Keratinocyte (primary cell): ENCODE data around the gene SPTBN1. TPM values are rescaled to one million over a fixed set of nuclear protein-coding genes. Genes with fewer than 3 reads are reported as not detected.

Experiments
- DNase-seq: peaks from one replicate; pipeline ENCODE4 v3.0.0-alpha.2; 2011; ENCODE audit warnings: low read depth, missing footprints, low spot score
- FAIRE-seq: peaks from 2 replicates; lab custom pipeline; 2011; peaks lifted over from hg19 to GRCh38; lab: Jason Lieb, UNC
- H2AFZ ChIP-seq: 2 replicates; pipeline ENCODE4 v1.6.0; 2012; ENCODE audit warnings: low read length, control low read depth, inconsistent platforms; ENCODE audit not compliant: control insufficient read depth
- H3K27ac ChIP-seq: 2 replicates; pipeline ENCODE4 v1.5.1; 2011; ENCODE audit warnings: low read length; ENCODE audit not compliant: control insufficient read depth, insufficient read depth
- H3K27me3 ChIP-seq: 3 replicates; pipeline ENCODE4 v1.6.0; 2011; ENCODE audit warnings: low read length; ENCODE audit not compliant: control insufficient read depth, insufficient read depth; ENCODE audit errors: extremely low read depth
- H3K36me3 ChIP-seq, 2 experiments: 2 replicates in 1 of 2; 3 replicates in 1 of 2; pipeline ENCODE4 v1.5.1; 2011; ENCODE audit warnings: low read length in 2 of 2, mild to moderate bottlenecking in 1 of 2; ENCODE audit not compliant: control insufficient read depth in 2 of 2, insufficient read depth in 2 of 2; ENCODE audit errors: extremely low read depth in 1 of 2
- H3K4me1 ChIP-seq: 3 replicates; pipeline ENCODE4 v1.5.1; 2011; ENCODE audit warnings: low read length; ENCODE audit not compliant: control insufficient read depth, insufficient read depth; ENCODE audit errors: extremely low read depth
- H3K4me2 ChIP-seq: 3 replicates; pipeline ENCODE4 v1.6.0; 2011; ENCODE audit warnings: low read depth, low read length; ENCODE audit not compliant: control insufficient read depth, insufficient read depth; ENCODE audit errors: extremely low read depth
- H3K4me3 ChIP-seq, 3 experiments: fragments of 200-600 bp in 1 of 3; sonication (generic) in 1 of 3; 2 replicates in 2 of 3; 3 replicates in 1 of 3; pipeline ENCODE4 v1.5.1; 2011 to 2016; ENCODE audit warnings: low read length in 3 of 3, mild to moderate bottlenecking in 3 of 3, control low read depth in 2 of 3, inconsistent platforms in 1 of 3, low read depth in 1 of 3, mixed read lengths in 1 of 3, mixed run types in 1 of 3, moderate library complexity in 1 of 3; ENCODE audit not compliant: control insufficient read depth in 2 of 3, insufficient read depth in 2 of 3; ENCODE audit errors: extremely low read depth in 1 of 3
- H3K79me2 ChIP-seq: 2 replicates; pipeline ENCODE4 v1.6.0; 2012; ENCODE audit warnings: low read length; ENCODE audit not compliant: control insufficient read depth, insufficient read depth
- H3K9ac ChIP-seq: 3 replicates; pipeline ENCODE4 v1.6.0; 2011; ENCODE audit warnings: low read length; ENCODE audit not compliant: control insufficient read depth, insufficient read depth; ENCODE audit errors: extremely low read depth
- H3K9me1 ChIP-seq: 3 replicates; pipeline ENCODE4 v1.6.0; 2011; ENCODE audit warnings: low read length; ENCODE audit not compliant: control insufficient read depth, insufficient read depth; ENCODE audit errors: extremely low read depth
- H3K9me3 ChIP-seq: 2 replicates; pipeline ENCODE4 v1.5.1; 2012; ENCODE audit warnings: low read depth, low read length; ENCODE audit not compliant: control insufficient read depth
- H4K20me1 ChIP-seq: 3 replicates; pipeline ENCODE4 v1.6.0; 2011; ENCODE audit warnings: low read length; ENCODE audit not compliant: control insufficient read depth, insufficient read depth; ENCODE audit errors: extremely low read depth
- CTCF ChIP-seq, 3 experiments: IDR thresholded peaks in 1 of 3; conservative IDR thresholded peaks in 1 of 3; optimal IDR thresholded peaks in 1 of 3; 2 replicates in 2 of 3; 3 replicates in 1 of 3; pipeline versions ENCODE3 to v1.5.1; 2011; ENCODE audit warnings: low read length in 3 of 3, mild to moderate bottlenecking in 3 of 3, moderate library complexity in 2 of 3, control low read depth in 1 of 3, inconsistent platforms in 1 of 3; ENCODE audit not compliant: insufficient read depth in 2 of 3; ENCODE audit errors: extremely low read depth in 1 of 3
- EZH2 ChIP-seq: IDR thresholded peaks from one replicate; pipeline ENCODE4 v1.6.1; 2012; ENCODE audit warnings: inconsistent platforms, mild to moderate bottlenecking, low read length, moderate library complexity
- dilution Hi-C: fragments of 300-500 bp; cut with MboI; formaldehyde crosslinking; loops from one replicate; pipeline ENCODE4 v1.7.0; 2020; ENCODE audit warnings: low sequenced_read_pairs; ENCODE audit not compliant: extremely low pct_ligation_motif_present
- polyA plus RNA-seq, 5 experiments: library from polyadenylated mRNA; depleted of rRNA in 3 of 5; stranded (reverse) in 3 of 5; stranded (forward) in 1 of 5; unstranded in 1 of 5; fragments of >200 nt; gene quantifications; 1 replicate in 1 of 5; 2 replicates in 3 of 5; 3 replicates in 1 of 5; pipeline versions ENCODE4 v1.2.1 to v1.2.3, GENCODE V29; 2011 to 2012; ENCODE audit warnings: missing spikeins in 2 of 5, low read depth in 1 of 5, low replicate concordance in 1 of 5

The SPTBN1 gene
- polyA plus RNA-seq, 1 donor (not counting 4 experiments of a cell fraction or from before 2014, with no cell fraction given), result 40.0 TPM

GRCh38 chr2:54590216-54591120 lies 134.3 kb downstream of the SPTBN1 start:
- no peaks in the 10 kb centered on the region for H3K27me3 ChIP-seq
- H3K9ac ChIP-seq, result no peak overlapping the region
- no peak overlapping the region for H3K27ac ChIP-seq
- no peaks in the 10 kb centered on the region for H3K9me3 ChIP-seq
- H2AFZ ChIP-seq, result no peak overlapping the region
- no peak overlapping the region for H3K4me3 ChIP-seq
- peaks cover 81% of the 10 kb centered on the region for H3K79me2 ChIP-seq
- peaks cover 19% of the 10 kb centered on the region for H3K4me1 ChIP-seq
- H3K9me1 ChIP-seq, result peaks cover 4% of the 10 kb centered on the region
- no peaks in the 10 kb centered on the region for H4K20me1 ChIP-seq
- peaks cover 4 to 6% of the 10 kb centered on the region in 2 experiments for H3K36me3 ChIP-seq
- DNase-seq (no peak), FAIRE-seq (no peak)
- H3K4me2 ChIP-seq, result no peak overlapping the region
- dilution Hi-C loops, result no loop called here
- no peak for TF ChIP-seq CTCF (optimal IDR thresholded peaks at IDR 0.05 in 1 of 3, IDR thresholded peaks at IDR 0.05 in 1 of 3, conservative IDR thresholded peaks at IDR 0.05 in 1 of 3; ENCODE audit: extremely low read depth in 1 of 3, insufficient read depth in 2 of 3, low read length in 3 of 3)
- no peak for TF ChIP-seq EZH2

- dilution Hi-C loops, result no loop called here
- Histone ChIP-seq H3K9ac (no peak overlapping the region), H3K9me3 (no peaks in the 10 kb centered on the region), H3K9me1 (peaks cover 4% of the 10 kb centered on the region), H4K20me1 (no peaks in the 10 kb centered on the region), H3K27ac (no peak overlapping the region), H3K4me2 (no peak overlapping the region), H2AFZ (no peak overlapping the region), H3K27me3 (no peaks in the 10 kb centered on the region), H3K36me3 (peaks cover 4 to 8% of the 10 kb centered on the region in 2 experiments), H3K79me2 (peaks cover 79% of the 10 kb centered on the region), H3K4me3 (no peak overlapping the region), H3K4me1 (peaks cover 15% of the 10 kb centered on the region)
- no peak for FAIRE-seq
- DNase-seq, result no peak
- TF ChIP-seq CTCF (optimal IDR thresholded peaks at IDR 0.05 in 1 of 3, IDR thresholded peaks at IDR 0.05 in 1 of 3, conservative IDR thresholded peaks at IDR 0.05 in 1 of 3; ENCODE audit: extremely low read depth in 1 of 3, insufficient read depth in 2 of 3, low read length in 3 of 3) (no peak), EZH2 (no peak)
Observed at GRCh38 chr2:54591551-54591950, 135.4 kb downstream of the SPTBN1 start.
